GM12875 (cell line): Measurements from ENCODE around the gene CCDC178.

ENCODE experiments used
- H3K4me3 ChIP-seq: one replicate; pipeline ENCODE4 v1.5.1; 2011; ENCODE audit warnings: low read depth, low read length, control low read depth
- TF ChIP-seq, protein P1 (sequence below): IDR thresholded peaks from 2 replicates; pipeline ENCODE4 v1.5.1; 2011; ENCODE audit warnings: low read depth, mild to moderate bottlenecking, control low read depth, inconsistent platforms, low read length, moderate library complexity, borderline replicate concordance; ENCODE audit not compliant: insufficient read depth

CCDC178 gene

DNA sequence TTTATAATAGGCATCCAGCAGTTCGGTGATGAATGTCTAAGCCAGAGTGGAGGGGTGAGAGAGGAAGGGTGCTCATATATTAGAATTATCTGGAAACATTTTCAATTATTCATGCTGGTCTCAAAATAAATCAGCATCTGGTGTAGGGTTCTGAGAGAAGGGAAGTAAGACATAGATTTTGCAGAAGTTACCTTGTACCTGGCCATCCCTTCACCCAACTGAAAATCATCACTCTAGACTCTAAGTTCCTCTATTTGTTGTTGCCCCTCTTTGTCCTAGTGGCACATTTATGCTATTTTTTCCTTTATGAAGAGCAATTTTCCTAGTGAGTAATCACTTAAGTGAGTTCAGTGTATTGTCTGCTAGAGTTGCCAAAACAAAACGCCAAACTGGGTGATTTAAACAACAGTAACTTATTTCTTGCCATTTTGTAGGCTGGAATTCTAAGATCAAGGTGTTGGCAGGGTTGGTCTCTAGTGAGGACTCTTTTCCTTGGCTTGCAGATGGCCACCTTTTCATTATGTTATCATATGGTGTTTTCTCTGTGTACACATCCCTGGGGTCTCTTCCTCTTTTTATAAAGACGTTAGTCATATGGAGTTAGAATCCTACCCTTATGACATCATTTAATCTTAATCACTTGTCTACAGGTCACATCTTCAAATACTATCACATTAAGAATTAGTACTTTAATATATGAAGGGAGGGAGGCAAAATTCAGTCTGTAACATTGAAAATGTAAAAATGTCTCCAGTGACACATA lies 537.8 kb downstream of the CCDC178 start:
- H3K4me3 ChIP-seq: no peak overlapping the region
- TF ChIP-seq, protein P1, sequence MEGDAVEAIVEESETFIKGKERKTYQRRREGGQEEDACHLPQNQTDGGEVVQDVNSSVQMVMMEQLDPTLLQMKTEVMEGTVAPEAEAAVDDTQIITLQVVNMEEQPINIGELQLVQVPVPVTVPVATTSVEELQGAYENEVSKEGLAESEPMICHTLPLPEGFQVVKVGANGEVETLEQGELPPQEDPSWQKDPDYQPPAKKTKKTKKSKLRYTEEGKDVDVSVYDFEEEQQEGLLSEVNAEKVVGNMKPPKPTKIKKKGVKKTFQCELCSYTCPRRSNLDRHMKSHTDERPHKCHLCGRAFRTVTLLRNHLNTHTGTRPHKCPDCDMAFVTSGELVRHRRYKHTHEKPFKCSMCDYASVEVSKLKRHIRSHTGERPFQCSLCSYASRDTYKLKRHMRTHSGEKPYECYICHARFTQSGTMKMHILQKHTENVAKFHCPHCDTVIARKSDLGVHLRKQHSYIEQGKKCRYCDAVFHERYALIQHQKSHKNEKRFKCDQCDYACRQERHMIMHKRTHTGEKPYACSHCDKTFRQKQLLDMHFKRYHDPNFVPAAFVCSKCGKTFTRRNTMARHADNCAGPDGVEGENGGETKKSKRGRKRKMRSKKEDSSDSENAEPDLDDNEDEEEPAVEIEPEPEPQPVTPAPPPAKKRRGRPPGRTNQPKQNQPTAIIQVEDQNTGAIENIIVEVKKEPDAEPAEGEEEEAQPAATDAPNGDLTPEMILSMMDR: no peak

DNA sequence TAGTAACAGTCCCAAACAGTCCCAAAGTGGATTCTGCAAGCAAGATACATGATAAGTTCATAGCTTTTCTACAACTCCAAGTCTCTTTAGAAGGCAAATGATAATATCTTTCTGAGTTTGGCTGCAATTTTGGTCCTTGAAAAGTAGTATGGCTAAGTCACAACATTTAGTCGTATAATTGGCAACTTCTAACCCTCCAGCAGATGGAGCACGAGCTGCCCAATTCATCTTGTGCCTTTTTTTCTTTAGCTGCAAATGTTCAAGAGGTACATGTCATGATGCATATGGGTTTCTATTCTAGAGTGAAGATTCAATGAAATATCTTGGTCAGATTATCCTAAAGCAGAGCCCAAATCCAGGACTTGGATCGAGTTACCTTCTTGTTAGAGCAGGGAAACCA lies 540.7 kb downstream of the CCDC178 start:
- no peak overlapping the region for H3K4me3 ChIP-seq

DNA sequence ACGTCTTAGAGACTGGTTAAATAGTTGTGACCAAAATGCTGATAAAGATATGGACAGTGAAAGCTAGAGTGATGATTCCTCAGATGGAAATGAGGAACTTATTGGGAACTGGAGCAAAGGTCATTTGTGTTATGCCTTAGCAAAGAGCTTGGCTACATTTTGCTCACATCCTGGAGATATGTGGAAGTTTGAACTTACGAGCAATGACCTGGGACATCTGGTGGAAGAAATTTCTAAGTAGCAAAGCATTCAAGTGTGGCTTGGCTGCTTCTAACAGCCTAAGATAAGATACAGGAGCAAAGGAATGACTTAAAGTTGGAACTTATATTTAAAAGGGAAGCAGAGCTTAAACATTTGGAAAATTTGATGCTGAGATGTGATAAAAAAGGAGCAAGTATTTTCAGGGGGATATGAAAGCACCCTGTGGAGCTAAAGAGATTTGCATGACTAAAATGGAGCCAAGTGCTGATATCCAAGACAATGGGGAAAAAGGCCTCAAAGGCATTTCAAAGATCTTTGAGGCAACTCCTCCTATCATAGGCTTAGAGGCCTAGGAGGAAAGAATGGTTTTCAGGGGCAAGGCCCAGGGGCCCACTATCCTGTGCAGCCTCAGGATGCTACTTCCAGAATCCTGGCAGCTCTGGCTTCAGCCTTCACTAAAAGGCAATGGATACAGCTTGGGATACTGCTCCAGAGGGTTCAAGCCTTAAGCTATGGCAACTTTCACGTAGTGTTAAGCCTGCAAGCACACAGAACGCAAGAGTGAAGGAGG lies 543.6 kb downstream of the CCDC178 start:
- TF ChIP-seq, protein P1: no peak

More for the DNA sequence above, 540.7 kb downstream of the CCDC178 start:
- TF ChIP-seq, protein P1: no peak

DNA sequence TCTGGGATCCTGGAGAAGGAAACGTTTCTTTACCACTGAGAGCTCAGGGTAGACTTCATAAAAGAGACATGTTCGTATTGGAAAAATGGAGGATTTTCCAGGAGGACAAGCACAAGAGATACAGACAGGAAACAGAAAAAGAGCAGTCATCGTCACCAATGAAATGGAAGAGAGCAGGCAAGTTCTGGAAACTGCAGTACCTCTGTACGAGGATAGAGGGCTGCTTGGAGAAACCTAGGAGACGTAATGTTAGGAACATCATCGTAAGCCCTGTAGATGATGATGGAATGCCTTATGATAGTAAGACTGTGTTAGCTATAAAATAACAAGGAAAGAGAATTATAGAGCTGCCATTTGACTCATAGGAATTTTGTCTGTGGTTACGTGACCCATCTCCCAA lies 546.6 kb downstream of the CCDC178 start:
- TF ChIP-seq, protein P1: 0 out of 2 replicates have a peak, but pooled peaks have one; percentile 15
- H3K4me3 ChIP-seq: no peak overlapping the region

More for the DNA sequence above, 543.6 kb downstream of the CCDC178 start:
- H3K4me3 ChIP-seq: no peak overlapping the region

DNA sequence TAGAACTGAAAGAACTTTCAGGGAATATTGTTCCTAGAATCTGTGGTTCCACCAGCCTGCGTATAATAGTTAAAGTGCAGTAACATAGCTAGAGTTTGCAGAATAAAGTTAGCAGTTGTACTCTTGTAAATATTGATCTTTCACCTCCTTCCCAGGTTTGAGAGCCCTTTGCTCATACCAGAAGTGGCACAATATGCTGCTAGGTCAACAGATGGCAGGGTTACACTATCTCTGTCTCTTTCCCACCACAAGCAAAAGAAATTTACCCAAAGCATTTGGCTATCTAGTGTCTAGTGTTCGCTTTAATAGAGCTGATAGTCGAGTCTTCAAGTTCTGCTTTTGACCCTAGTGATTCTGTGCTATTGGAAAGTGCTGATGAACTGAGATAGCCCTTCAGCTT lies 548.7 kb downstream of the CCDC178 start:
- no peak overlapping the region for H3K4me3 ChIP-seq
- TF ChIP-seq, protein P1: no peak

DNA sequence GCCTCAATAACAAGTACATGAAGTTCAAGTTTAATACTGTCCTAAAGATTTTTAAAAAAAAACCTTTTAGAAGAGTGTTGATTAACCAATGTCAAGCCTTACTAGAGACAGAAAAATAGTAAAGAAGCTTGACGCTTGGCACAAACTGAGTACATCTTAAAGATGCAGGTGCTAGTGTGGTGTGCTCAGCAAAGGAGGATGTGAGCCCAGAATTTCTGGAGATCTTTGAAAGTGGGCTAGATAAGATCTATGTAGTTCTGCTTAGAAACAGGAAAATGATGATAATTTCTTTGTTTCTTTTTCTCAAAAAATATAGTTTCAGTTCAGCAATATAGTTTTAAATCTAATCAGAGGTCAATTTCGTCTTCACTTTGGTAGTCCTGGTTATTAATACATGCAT lies 549.4 kb downstream of the CCDC178 start:
- TF ChIP-seq, protein P1: no peak
- no peak overlapping the region for H3K4me3 ChIP-seq
